Posterior cingulate gyrus (tissue), 11 donors: ENCODE results near the gene CASP8.
A peak's percentile ranks its signal among the peaks of the same experiment; 100 is the strongest.
"Not testable (repeated sequence)": the region's sequence is repeated elsewhere in the genome, so short reads cannot be mapped to it uniquely, and the experiment has no call there.

ENCODE experiments used
- DNase-seq, 10 donors: peaks; one replicate each; pipeline versions ENCODE4 v3.0.0 to v3.0.0-alpha.2; 2020 to 2021; ENCODE audit warnings: mixed read lengths in 3 of 10
- intact Hi-C: fragments of 100-400 bp; cut with DNase I; formaldehyde crosslinking; loops from one replicate; pipeline ENCODE4 v1.15.1; 2023

The CASP8 gene

GRCh38 chr2:201266629-201267028 is 6.3 kb downstream of the CASP8 start:
- intact Hi-C loops, result no loop called here
- no peak for DNase-seq

GRCh38 chr2:201267278-201268030 is 7.1 kb downstream of the CASP8 start:
- DNase-seq, result no peak
- intact Hi-C loops, result no loop called here

- intact Hi-C loops, result no loop called here
- no peak for DNase-seq
These were observed 9.4 kb downstream of the CASP8 start for GRCh38 chr2:201269764-201270163.

GRCh38 chr2:201270293-201271001 is 10.1 kb downstream of the CASP8 start:
- intact Hi-C loops, result no loop called here
- DNase-seq, result no peak

- no peak for DNase-seq
- intact Hi-C loops, result no loop called here
These were observed 11.6 kb downstream of the CASP8 start for GRCh38 chr2:201271917-201272316.

- DNase-seq, result no peak
- intact Hi-C loops, result no loop called here
These were observed 13.1 kb downstream of the CASP8 start for GRCh38 chr2:201273330-201273983.

GRCh38 chr2:201275069-201275468 is 14.7 kb downstream of the CASP8 start:
- DNase-seq, result peak in 1 of 10 donors; percentile 18

GRCh38 chr2:201275990-201276389 is 15.7 kb downstream of the CASP8 start:
- DNase-seq, result no peak
- intact Hi-C loops, result no loop called here

More at GRCh38 chr2:201275069-201275468, 14.7 kb downstream of the CASP8 start:
- intact Hi-C loops, result no loop called here

GRCh38 chr2:201276511-201276910 is 16.2 kb downstream of the CASP8 start:
- DNase-seq, result no peak
- intact Hi-C loops, result no loop called here

- intact Hi-C loops, result no loop called here
- no peak for DNase-seq
These were observed 18.7 kb downstream of the CASP8 start for GRCh38 chr2:201279079-201279478.

GRCh38 chr2:201280191-201281040 is 20.1 kb downstream of the CASP8 start:
- intact Hi-C loops, result no loop called here

GRCh38 chr2:201285499-201285898 is 25.2 kb downstream of the CASP8 start:
- DNase-seq, result no peak
- intact Hi-C loops, result no loop called here

More at GRCh38 chr2:201280191-201281040, 20.1 kb downstream of the CASP8 start:
- DNase-seq, result no peak

- intact Hi-C loops, result not testable (repeated sequence)
- peak in 1 of 10 donors; percentile 59 for DNase-seq
These were observed 30.3 kb downstream of the CASP8 start for GRCh38 chr2:201290457-201291148.

GRCh38 chr2:201298462-201299052 is 38.2 kb downstream of the CASP8 start:
- DNase-seq, result no peak
- intact Hi-C loops, result no loop called here

GRCh38 chr2:201299929-201300328 is 39.6 kb downstream of the CASP8 start:
- intact Hi-C loops, result not testable (repeated sequence)
- peak in 2 of 10 donors; percentile 64 to 83 for DNase-seq

- intact Hi-C loops, result no loop called here
- DNase-seq, result no peak
These were observed 47.5 kb downstream of the CASP8 start for GRCh38 chr2:201307876-201308275.

GRCh38 chr2:201308914-201309313 is 48.6 kb downstream of the CASP8 start:
- intact Hi-C loops, result no loop called here
- no peak for DNase-seq

- intact Hi-C loops, result no loop called here
- DNase-seq, result no peak
These were observed 53.0 kb downstream of the CASP8 start for GRCh38 chr2:201313362-201313761.

GRCh38 chr2:201319511-201319910 is 59.2 kb downstream of the CASP8 start:
- no peak for DNase-seq
- intact Hi-C loops, result no loop called here
